SH-SY5Y (cell line): ENCODE measurements around the gene TMEM109.

Experiments
- GATA2 ChIP-seq: IDR thresholded peaks from 2 replicates; pipeline ENCODE4 v1.6.1; 2011; ENCODE audit warnings: mild to moderate bottlenecking, low read depth, low read length
- GATA3 ChIP-seq: IDR thresholded peaks from 2 replicates; pipeline ENCODE4 v1.6.1; 2011; ENCODE audit warnings: low read depth, mild to moderate bottlenecking, low read length, moderate library complexity

DNA sequence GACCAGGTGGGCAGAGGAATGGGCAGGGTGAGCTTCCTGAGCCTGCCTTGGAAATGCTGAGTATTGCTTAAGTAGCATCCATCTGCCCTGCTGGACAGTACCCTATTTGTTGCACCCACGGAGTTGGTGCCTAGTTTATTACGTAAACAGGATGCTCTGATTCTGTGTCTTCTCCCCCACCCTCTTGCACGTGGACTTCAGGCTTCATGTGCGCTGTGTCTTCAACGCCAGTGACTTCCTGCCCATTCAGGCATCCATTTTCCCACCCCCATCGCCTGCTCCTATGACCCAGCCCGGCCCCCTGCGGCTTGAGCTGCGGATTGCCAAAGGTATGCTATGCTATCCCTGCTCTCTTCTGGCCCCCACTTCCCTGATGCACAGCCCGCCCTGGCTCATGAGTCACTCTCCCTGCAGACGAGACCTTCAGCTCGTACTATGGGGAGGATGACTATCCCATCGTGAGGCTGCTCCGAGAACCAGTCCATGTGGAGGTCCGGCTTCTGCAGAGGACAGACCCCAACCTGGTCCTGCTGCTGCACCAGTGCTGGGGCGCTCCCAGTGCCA, 40.9 kb upstream of the TMEM109 start:
- TF ChIP-seq GATA3: no peak
- TF ChIP-seq GATA2: no peak
